ENCODE data around the gene JAZF1. TPM values are rescaled to one million over a fixed set of nuclear protein-coding genes. Genes with fewer than 3 reads are reported as not detected.
"Not testable (repeated sequence)": the region's sequence is repeated elsewhere in the genome, so short reads cannot be mapped to it uniquely, and the experiment has no call there.

The JAZF1 gene
- total RNA-seq, 1 donor from 2014 or later, result 2.5 TPM

DNA sequence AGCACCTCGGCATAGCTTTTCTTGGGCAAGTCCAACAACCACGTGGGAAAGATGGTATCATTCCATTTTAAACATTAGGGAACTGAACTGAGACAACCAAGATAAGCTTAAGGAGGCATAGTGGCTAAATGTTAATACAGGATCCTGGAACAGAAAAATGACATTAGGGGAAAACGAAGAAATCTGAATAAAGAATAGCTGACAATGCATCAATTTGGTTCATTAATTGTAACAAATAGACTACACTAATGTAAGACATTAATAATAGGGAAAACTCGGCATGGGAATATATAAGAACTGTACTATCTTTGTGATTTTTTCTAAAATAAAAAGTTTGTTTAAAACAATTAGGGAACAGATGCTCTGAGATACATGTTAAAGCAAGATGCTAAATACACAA is 165.4 kb downstream of the JAZF1 start:
- intact Hi-C loops (cut with micrococcal nuclease), result no loop called here

GRCh38 chr7:28014340-28014739 is 166.3 kb downstream of the JAZF1 start:
- intact Hi-C loops (cut with micrococcal nuclease), result not testable (repeated sequence)

DNA sequence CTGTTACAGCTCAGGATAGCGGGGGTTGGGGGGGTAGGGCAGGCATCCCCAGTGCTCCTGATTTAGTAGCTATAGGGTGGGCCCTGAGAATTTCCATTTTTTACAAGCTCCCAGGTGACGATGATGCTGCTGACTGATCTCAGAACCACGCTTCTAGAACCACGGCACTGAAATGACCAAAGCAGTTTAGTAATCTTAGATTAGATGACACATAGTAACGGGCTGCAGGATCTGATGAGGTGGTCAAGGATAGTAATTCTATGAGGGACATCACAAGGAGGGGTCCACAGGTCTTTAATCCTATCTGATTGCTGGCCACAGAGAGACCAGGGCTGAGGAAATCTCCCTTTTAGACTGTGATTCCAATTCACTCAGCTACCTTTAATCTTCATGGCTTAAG is 167.2 kb downstream of the JAZF1 start:
- intact Hi-C loops (cut with micrococcal nuclease), result no loop called here

- intact Hi-C loops (cut with micrococcal nuclease), result no loop called here
Measured at GRCh38 chr7:28013019-28013418, 167.6 kb downstream of the JAZF1 start.

DNA sequence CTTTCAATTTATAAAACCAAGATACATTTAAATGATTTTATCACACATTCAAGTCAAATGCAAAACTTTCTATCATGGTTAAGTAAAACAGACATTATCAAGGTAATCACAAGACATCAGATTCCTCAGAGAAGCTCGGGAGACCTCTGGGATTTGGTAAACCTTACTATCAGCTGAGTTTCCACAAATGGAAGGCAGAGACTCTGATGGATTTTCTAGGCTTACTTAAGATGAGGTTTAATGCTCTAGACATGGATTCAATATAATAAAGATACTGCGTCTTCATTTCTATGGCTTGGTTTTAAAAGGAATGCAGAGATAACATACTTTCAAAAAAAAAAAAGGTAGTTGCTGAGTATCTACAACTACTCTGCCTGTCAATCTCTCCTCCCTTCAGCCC is 171.7 kb downstream of the JAZF1 start:
- intact Hi-C loops (cut with micrococcal nuclease), result no loop called here

DNA sequence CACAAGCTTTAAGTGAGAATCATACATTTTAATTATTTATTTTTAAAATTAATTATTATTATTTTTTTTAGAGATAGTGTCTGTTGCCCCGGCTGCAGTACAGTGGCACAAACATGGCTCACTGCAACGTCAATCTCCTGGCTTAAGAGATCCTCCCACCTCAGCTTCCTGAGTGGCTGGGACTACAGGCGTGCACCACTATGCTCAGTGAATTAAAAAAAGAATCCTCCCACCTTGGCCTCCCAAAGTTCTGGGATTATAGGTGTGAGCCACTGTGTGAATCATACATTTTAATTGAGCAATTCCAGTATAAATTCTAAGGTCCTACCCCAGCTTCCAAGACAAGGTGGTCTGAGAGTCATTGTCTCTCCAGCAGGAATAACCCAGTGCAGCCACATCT is 172.4 kb downstream of the JAZF1 start:
- intact Hi-C loops (cut with micrococcal nuclease), result no loop called here

DNA sequence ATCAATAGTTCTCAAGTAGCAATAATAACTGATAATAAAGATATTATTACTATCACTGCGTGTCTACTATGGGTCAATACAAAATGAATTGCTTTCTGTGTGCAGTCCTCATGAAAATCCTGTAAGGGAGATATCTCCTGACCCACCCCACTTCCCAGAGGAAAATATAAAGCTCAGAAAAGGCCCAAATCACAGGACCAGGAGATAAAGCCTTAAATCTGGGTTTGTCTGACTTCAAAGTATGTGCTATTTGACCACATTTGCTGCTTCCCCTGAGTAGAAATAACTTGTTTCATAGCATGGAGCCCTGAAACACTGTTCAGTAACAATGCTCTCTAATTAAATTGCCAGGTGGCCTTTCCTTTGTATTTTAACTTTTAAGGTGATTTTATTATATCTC is 174.1 kb downstream of the JAZF1 start:
- intact Hi-C loops (cut with micrococcal nuclease), result no loop called here

DNA sequence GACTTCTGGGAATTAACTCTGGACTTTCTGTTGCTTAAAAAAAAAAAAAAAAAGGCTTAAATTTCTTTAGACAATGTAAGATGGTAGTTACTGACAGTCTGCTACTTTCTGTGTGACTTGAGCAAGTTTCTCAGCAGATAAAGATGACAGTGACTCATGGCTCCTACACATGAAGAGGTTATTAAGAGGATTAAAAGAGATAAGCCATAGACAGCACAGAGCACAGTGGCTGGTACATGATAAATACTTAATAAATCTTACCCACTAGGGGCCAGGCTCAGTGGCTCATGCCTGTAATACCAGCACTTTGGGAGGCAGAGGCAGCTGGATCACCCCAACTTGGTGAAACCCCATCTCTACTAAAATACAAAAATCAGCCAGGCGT is 174.8 kb downstream of the JAZF1 start:
- intact Hi-C loops (cut with micrococcal nuclease), result no loop called here

- intact Hi-C loops (cut with micrococcal nuclease), result no loop called here
Measured at GRCh38 chr7:28005075-28005846, 175.3 kb downstream of the JAZF1 start.

DNA sequence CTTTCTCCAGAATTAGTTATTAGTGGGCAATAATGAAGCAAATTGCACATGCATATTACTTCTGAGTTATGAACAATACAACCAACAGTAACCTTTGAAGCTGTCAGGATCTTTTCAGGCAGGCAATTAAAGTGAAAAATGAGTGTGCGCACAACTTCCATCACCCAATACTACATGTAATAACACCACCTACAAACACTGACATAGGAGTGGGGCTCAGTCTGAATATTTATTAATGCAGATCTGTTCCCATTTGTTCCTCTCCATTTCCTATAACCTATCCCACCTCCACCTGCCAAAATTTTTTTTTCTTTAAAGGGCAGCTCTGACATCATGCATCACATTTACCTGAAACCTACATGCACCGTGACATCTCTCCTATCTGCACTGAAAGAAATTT is 177.2 kb downstream of the JAZF1 start:
- intact Hi-C loops (cut with micrococcal nuclease), result no loop called here

GRCh38 chr7:28002638-28003037 is 178.0 kb downstream of the JAZF1 start:
- intact Hi-C loops (cut with micrococcal nuclease), result no loop called here

GRCh38 chr7:28001896-28002295 is 178.7 kb downstream of the JAZF1 start:
- intact Hi-C loops (cut with micrococcal nuclease), result no loop called here

GRCh38 chr7:27999829-28000228 is 180.8 kb downstream of the JAZF1 start:
- intact Hi-C loops (cut with micrococcal nuclease), result no loop called here

DNA sequence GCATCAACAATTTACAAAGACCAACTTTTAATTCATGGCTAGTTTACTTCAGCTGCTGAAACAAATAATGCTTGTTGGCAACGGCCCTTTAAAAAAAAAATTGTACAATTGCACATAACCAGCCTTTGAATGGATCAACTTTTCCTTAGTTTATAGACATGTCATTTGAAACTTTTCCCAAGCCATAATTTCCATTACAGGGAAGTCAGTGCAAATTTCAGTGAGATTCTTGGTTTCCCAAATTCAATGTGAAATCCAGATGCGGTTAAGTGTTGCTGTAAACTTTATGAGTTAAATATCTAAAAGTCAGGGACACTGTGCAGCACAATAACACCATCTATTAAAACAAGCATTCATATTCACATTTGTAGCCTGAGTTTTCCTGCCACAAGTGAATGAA is 182.2 kb downstream of the JAZF1 start:
- intact Hi-C loops (cut with micrococcal nuclease), result no loop called here

GRCh38 chr7:27997188-27997707 is 183.3 kb downstream of the JAZF1 start:
- intact Hi-C loops (cut with micrococcal nuclease), result no loop called here

DNA sequence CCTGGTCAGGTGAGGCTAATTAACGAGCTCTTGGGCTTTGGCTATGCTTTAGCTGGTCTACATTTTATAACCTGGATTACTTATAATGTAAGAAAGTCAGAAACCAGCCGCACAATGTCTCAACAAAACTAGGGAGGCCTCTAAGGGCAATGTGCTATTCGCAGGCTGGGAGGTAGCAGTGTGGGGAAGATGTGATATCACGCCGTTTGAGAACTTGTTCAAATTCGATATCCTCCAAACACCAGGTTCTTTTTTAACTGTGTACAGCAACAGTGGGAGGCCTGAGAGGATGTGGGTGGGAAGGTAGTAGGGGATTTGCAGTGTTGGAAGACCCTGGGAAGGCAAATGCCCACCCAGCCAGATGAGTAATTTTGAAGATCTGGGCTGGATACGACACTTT is 184.5 kb downstream of the JAZF1 start:
- intact Hi-C loops (cut with micrococcal nuclease), result no loop called here

DNA sequence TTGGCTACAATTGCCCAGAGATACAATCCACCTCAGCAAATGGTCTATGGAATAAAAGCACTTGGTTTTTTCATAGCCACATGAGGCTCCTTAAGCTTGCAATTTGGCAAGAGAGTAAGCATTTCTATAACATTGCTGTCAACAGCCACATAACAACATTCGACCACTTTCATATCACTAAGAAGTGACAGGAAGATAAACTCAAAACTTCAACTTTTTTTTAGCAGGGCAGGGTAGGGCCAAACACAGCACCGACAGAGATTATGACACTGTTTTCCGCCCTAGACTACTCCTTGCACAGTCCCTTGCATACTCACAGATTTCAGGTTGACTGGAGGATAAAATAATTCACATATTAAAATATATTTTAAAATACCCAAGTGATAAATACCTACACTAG is 185.4 kb downstream of the JAZF1 start:
- intact Hi-C loops (cut with micrococcal nuclease), result no loop called here

DNA sequence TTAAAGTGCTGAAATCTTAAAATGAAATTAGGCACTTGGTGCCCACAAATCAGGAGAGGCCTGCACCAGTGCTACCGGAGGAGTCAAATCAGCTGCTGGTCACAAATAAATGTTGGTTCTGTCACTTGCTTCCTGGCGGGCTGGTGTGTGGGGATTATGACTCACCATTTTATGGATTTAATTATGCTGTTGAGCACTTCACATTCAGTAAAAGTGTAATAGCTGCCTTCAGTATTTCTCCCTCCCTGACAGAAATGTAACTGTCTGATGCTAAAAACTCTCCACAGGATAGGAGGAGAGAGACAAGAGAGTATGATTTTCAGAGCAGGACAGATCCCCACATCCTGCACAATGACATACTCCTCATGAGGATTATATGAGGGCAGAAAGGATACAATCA is 186.0 kb downstream of the JAZF1 start:
- intact Hi-C loops (cut with micrococcal nuclease), result no loop called here

DNA sequence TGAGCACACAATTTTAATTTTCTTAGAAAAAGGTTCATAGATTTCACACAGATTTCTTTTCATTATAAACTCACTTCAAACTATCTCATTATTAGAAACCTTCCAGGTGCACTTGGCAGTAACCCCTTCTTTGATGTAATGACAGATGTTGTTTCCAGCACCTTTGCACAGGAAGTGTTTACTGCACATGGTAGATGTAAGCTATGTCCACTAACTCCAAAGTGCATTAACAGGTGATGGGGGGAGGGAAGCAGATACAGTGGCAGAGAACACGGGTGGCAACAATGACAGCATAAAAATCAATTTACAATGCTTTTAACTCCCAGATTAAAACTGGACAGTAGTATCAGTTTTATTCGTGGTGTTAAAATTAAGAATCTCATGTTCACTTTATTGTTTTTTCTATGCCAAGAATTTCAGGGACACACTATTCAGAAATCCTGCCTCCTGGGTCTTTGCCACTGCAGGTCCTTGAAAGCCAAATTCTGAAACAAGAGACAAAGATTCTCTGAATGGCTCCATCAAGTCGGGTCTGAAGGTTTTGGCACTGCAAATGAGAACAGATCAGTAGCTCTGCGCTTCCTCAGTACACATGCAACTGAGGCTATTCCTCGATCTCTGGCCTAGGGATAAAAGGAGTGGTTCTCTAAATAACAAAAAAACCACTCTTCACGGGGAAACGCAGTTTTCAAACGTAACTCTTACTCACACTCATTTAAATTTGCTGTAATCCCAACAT is 187.7 kb downstream of the JAZF1 start:
- intact Hi-C loops (cut with micrococcal nuclease), result no loop called here

DNA sequence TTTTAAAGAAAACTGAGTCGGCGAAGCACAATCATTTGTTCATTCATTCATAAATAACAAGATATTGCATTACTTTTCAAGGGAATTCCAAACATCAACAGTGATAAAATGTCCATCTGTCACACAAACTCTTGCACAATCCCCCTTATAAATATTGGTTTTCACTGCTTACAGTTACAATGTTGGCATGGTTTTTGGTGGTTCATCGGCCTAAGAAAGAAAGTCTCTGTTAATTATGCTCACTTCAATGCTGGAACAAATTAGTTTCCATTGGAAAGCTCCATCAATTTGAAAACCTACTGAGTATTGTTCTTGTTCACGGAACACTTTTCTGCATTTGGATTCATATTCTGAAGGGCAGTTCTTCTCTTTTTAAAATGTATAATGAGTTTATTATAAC is 188.5 kb downstream of the JAZF1 start:
- intact Hi-C loops (cut with micrococcal nuclease), result no loop called here

GRCh38 chr7:27991006-27991528 is 189.5 kb downstream of the JAZF1 start:
- intact Hi-C loops (cut with micrococcal nuclease), result no loop called here

GRCh38 chr7:27976531-27976930 is 204.1 kb downstream of the JAZF1 start:
- intact Hi-C loops (cut with micrococcal nuclease), result no loop called here

GRCh38 chr7:27973625-27974024 is 207.0 kb downstream of the JAZF1 start:
- intact Hi-C loops (cut with micrococcal nuclease), result no loop called here
